HEK293 (cell line): Measurements from ENCODE around the gene GSTM4.

Source experiments
- BCL11A ChIP-seq: fragments of 450-650 bp; formaldehyde crosslinking; IDR thresholded peaks from 2 replicates; pipeline ENCODE4 v1.5.1; 2016; ENCODE audit warnings: low read depth, missing biosample characterization, missing genetic modification characterization
- HOXA7 ChIP-seq: sonication (generic); formaldehyde crosslinking; IDR thresholded peaks from 2 replicates; pipeline ENCODE4 v1.8.1; 2022; ENCODE audit warnings: missing genetic modification reagents, borderline replicate concordance
- HOXC10 ChIP-seq: sonication (generic); formaldehyde crosslinking; IDR thresholded peaks from 2 replicates; pipeline ENCODE4 v1.8.1; 2023; ENCODE audit warnings: mild to moderate bottlenecking, missing genetic modification reagents
- KLF10 ChIP-seq: fragments of 450-650 bp; IDR thresholded peaks from 2 replicates; pipeline ENCODE4 v1.5.1; 2018; ENCODE audit warnings: missing biosample characterization, mild to moderate bottlenecking, missing genetic modification characterization
- MYNN ChIP-seq: fragments of 450-650 bp; formaldehyde crosslinking; IDR thresholded peaks from 2 replicates; pipeline ENCODE4 v1.5.1; 2016; ENCODE audit warnings: missing biosample characterization, missing genetic modification characterization, borderline replicate concordance
- PRDM6 ChIP-seq: fragments of 450-650 bp; formaldehyde crosslinking; IDR thresholded peaks from 2 replicates; pipeline ENCODE4 v1.5.1; 2017; ENCODE audit warnings: missing biosample characterization, missing genetic modification characterization
- SP7 ChIP-seq: fragments of 450-650 bp; formaldehyde crosslinking; IDR thresholded peaks from 2 replicates; pipeline ENCODE4 v1.5.1; 2016; ENCODE audit warnings: missing biosample characterization, missing genetic modification characterization
- TCF7L2 ChIP-seq: IDR thresholded peaks from 2 replicates; pipeline ENCODE4 v1.6.1; 2011; ENCODE audit warnings: low read depth, mild to moderate bottlenecking, inconsistent platforms, low read length, moderate library complexity, borderline replicate concordance
- ZBTB10 ChIP-seq: fragments of 450-650 bp; formaldehyde crosslinking; IDR thresholded peaks from 2 replicates; pipeline ENCODE4 v1.5.1; 2016; ENCODE audit warnings: missing biosample characterization, missing genetic modification characterization
- ZBTB20 ChIP-seq: fragments of 450-650 bp; formaldehyde crosslinking; IDR thresholded peaks from 2 replicates; pipeline ENCODE4 v1.5.1; 2016; ENCODE audit warnings: missing biosample characterization, missing genetic modification characterization
- ZFHX2 ChIP-seq: fragments of 450-650 bp; formaldehyde crosslinking; conservative IDR thresholded peaks from 2 replicates; pipeline ENCODE4 v1.5.1; 2016; ENCODE audit warnings: missing biosample characterization, missing genetic modification characterization
- ZFP37 ChIP-seq: fragments of 450-650 bp; formaldehyde crosslinking; IDR thresholded peaks from 2 replicates; pipeline ENCODE4 v1.5.1; 2016; ENCODE audit warnings: missing biosample characterization, missing genetic modification characterization
- ZNF140 ChIP-seq: fragments of 450-650 bp; formaldehyde crosslinking; IDR thresholded peaks from 2 replicates; pipeline ENCODE4 v1.5.1; 2016; ENCODE audit warnings: missing biosample characterization, missing genetic modification characterization
- ZNF16 ChIP-seq: fragments of 450-650 bp; formaldehyde crosslinking; IDR thresholded peaks from 2 replicates; pipeline ENCODE4 v1.5.1; 2016; ENCODE audit warnings: low read depth, missing biosample characterization, missing genetic modification characterization
- ZNF175 ChIP-seq: fragments of 450-650 bp; formaldehyde crosslinking; IDR thresholded peaks from 2 replicates; pipeline ENCODE4 v1.5.1; 2016; ENCODE audit warnings: missing biosample characterization, missing genetic modification characterization
- ZNF214 ChIP-seq: fragments of 450-650 bp; formaldehyde crosslinking; IDR thresholded peaks from 2 replicates; pipeline ENCODE4 v1.5.1; 2017; ENCODE audit warnings: missing biosample characterization, mild to moderate bottlenecking, missing genetic modification characterization, borderline replicate concordance
- ZNF248 ChIP-seq: fragments of 450-650 bp; formaldehyde crosslinking; IDR thresholded peaks from 2 replicates; pipeline ENCODE4 v1.5.1; 2017; ENCODE audit warnings: missing biosample characterization, missing genetic modification characterization
- ZNF274 ChIP-seq, 2 experiments: fragments of 200-500 bp in 1 of 2; fragments of 450-650 bp in 1 of 2; sonication (Bioruptor generic) in 1 of 2; formaldehyde crosslinking in 1 of 2; IDR thresholded peaks; 2 replicates each; pipeline versions ENCODE4 v1.5.1 to v1.6.1; 2014 to 2016; ENCODE audit warnings: borderline replicate concordance in 1 of 2, inconsistent platforms in 1 of 2, low read length in 1 of 2, missing biosample characterization in 1 of 2, missing genetic modification characterization in 1 of 2
- ZNF335 ChIP-seq: fragments of 450-650 bp; formaldehyde crosslinking; conservative IDR thresholded peaks from 2 replicates; pipeline ENCODE4 v1.5.1; 2016; ENCODE audit warnings: missing biosample characterization, missing genetic modification characterization
- ZNF341 ChIP-seq: fragments of 450-650 bp; formaldehyde crosslinking; IDR thresholded peaks from 2 replicates; pipeline ENCODE4; 2016; ENCODE audit warnings: low read depth, missing biosample characterization, missing genetic modification characterization
- ZNF404 ChIP-seq: fragments of 450-650 bp; formaldehyde crosslinking; IDR thresholded peaks from 2 replicates; pipeline ENCODE4 v1.5.1; 2017; ENCODE audit warnings: missing biosample characterization, missing genetic modification characterization
- ZNF514 ChIP-seq: fragments of 450-650 bp; formaldehyde crosslinking; IDR thresholded peaks from 2 replicates; pipeline ENCODE4 v1.5.1; 2016; ENCODE audit warnings: missing biosample characterization, missing genetic modification characterization
- ZNF610 ChIP-seq: fragments of 450-650 bp; formaldehyde crosslinking; IDR thresholded peaks from 2 replicates; pipeline ENCODE4 v1.5.1; 2016; ENCODE audit warnings: missing biosample characterization, missing genetic modification characterization, borderline replicate concordance
- ZNF623 ChIP-seq: fragments of 450-650 bp; formaldehyde crosslinking; IDR thresholded peaks from 2 replicates; pipeline ENCODE4 v1.5.1; 2016; ENCODE audit warnings: missing biosample characterization, missing genetic modification characterization
- ZNF654 ChIP-seq: fragments of 450-650 bp; formaldehyde crosslinking; IDR thresholded peaks from 2 replicates; pipeline ENCODE4 v1.5.1; 2016; ENCODE audit warnings: low read depth, missing biosample characterization, missing genetic modification characterization
- ZNF670 ChIP-seq: fragments of 450-650 bp; formaldehyde crosslinking; IDR thresholded peaks from 2 replicates; pipeline ENCODE4 v1.5.1; 2016; ENCODE audit warnings: missing biosample characterization, missing genetic modification characterization, low read depth
- ZNF701 ChIP-seq: fragments of 450-650 bp; formaldehyde crosslinking; IDR thresholded peaks from 2 replicates; pipeline ENCODE4 v1.5.1; 2016; ENCODE audit warnings: missing biosample characterization, missing genetic modification characterization
- ZNF747 ChIP-seq: fragments of 450-650 bp; formaldehyde crosslinking; IDR thresholded peaks from 2 replicates; pipeline ENCODE4 v1.5.1; 2016; ENCODE audit warnings: missing biosample characterization, missing genetic modification characterization
- ZNF777 ChIP-seq: fragments of 450-650 bp; formaldehyde crosslinking; IDR thresholded peaks from 2 replicates; pipeline ENCODE4 v1.5.1; 2017; ENCODE audit warnings: missing biosample characterization, missing genetic modification characterization, borderline replicate concordance
- ZNF792 ChIP-seq: fragments of 450-650 bp; formaldehyde crosslinking; IDR thresholded peaks from 2 replicates; pipeline ENCODE4 v1.5.1; 2016; ENCODE audit warnings: missing biosample characterization, missing genetic modification characterization
- ZSCAN18 ChIP-seq: fragments of 450-650 bp; formaldehyde crosslinking; IDR thresholded peaks from 2 replicates; pipeline ENCODE4 v1.5.1; 2016; ENCODE audit warnings: missing biosample characterization, missing genetic modification characterization
- TF ChIP-seq, protein P1 (sequence below): fragments of 450-650 bp; formaldehyde crosslinking; IDR thresholded peaks from 2 replicates; pipeline ENCODE4 v1.5.1; 2016; ENCODE audit warnings: missing biosample characterization, missing genetic modification characterization
- TF ChIP-seq, protein P2 (sequence below): fragments of 450-650 bp; IDR thresholded peaks from 2 replicates; pipeline ENCODE4 v1.5.1; 2018; ENCODE audit warnings: missing biosample characterization, mild to moderate bottlenecking, missing genetic modification characterization

GSTM4 gene

DNA sequence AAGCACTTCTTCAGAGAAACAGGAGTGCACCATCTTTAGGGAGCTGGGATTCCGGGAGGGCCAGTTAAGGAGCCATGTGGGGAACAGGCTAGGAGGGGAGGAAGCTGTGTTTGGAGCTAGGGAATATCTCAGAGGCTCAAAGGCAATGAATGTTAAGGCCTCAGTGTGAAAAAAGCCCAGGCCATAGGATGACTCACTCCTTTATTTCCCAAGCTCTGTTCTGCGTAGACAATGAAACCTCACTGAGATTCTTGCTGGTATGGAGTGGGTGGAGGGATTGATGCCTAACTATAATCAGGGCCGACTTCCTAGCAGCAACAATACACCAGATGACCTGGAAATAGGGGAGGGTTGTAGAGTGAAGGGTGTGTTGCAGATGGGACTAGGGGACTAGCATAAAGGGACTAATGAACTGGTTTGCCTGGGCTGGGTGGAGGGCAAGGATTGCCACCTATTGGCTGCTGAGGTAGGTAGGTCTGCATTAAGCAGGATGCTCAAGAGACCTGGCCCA is 38.6 kb upstream of the GSTM4 start (continued):
- no peak for TF ChIP-seq HOXA7
- TF ChIP-seq ZFHX2 = peak; percentile 66
- no peak for TF ChIP-seq KLF10 (tag by site-specific recombination)
- no peak for TF ChIP-seq ZNF792
- peak; percentile 82 for TF ChIP-seq ZBTB20 (tag by site-specific recombination)
- TF ChIP-seq ZNF514 (tag by site-specific recombination) = no peak
- no peak for TF ChIP-seq ZNF623 (tag by site-specific recombination)
- TF ChIP-seq ZNF140 (tag by site-specific recombination) = no peak
- TF ChIP-seq ZSCAN18 (tag by site-specific recombination) = no peak
- TF ChIP-seq ZFP37 = 0 out of 2 replicates have a peak, but pooled peaks have one; percentile 36
- TF ChIP-seq, protein P1, sequence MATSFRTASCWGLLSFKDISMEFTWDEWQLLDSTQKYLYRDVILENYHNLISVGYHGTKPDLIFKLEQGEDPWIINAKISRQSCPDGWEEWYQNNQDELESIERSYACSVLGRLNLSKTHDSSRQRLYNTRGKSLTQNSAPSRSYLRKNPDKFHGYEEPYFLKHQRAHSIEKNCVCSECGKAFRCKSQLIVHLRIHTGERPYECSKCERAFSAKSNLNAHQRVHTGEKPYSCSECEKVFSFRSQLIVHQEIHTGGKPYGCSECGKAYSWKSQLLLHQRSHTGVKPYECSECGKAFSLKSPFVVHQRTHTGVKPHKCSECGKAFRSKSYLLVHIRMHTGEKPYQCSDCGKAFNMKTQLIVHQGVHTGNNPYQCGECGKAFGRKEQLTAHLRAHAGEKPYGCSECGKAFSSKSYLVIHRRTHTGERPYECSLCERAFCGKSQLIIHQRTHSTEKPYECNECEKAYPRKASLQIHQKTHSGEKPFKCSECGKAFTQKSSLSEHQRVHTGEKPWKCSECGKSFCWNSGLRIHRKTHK (tag by site-specific recombination) = no peak
- TF ChIP-seq ZNF341 (tag by site-specific recombination) = no peak
- peak; percentile 5; the same call in 1 of the 2 replicates for TF ChIP-seq ZNF654 (tag by site-specific recombination)
- TF ChIP-seq ZNF777 = no peak
- TF ChIP-seq SP7 (tag by site-specific recombination) = 0 out of 2 replicates have a peak, but pooled peaks have one; percentile 12
- TF ChIP-seq ZNF274 (IDR thresholded peaks at IDR 0.05; ENCODE audit: low read length) = no peak
- no peak for TF ChIP-seq ZNF274 (tag by site-specific recombination; IDR thresholded peaks at IDR 0.05; ENCODE audit: borderline replicate concordance)
- no peak for TF ChIP-seq MYNN (tag by site-specific recombination)
- no peak for TF ChIP-seq PRDM6 (tag by site-specific recombination)
- TF ChIP-seq HOXC10 (CRISPR knock-in tag) = no peak
- no peak for TF ChIP-seq ZNF175 (tag by site-specific recombination)
- no peak for TF ChIP-seq ZNF16 (tag by site-specific recombination)
- TF ChIP-seq ZNF670 (tag by site-specific recombination) = no peak
- no peak for TF ChIP-seq BCL11A (tag by site-specific recombination)
- no peak for TF ChIP-seq ZNF214 (tag by site-specific recombination)
- no peak for TF ChIP-seq ZNF248 (tag by site-specific recombination)
- TF ChIP-seq ZNF701 (tag by site-specific recombination) = no peak
- no peak for TF ChIP-seq ZNF404 (tag by site-specific recombination)
- TF ChIP-seq ZNF335 = peak; percentile 45; the same call in 1 of the 2 replicates
- no peak for TF ChIP-seq TCF7L2
- TF ChIP-seq, protein P2, sequence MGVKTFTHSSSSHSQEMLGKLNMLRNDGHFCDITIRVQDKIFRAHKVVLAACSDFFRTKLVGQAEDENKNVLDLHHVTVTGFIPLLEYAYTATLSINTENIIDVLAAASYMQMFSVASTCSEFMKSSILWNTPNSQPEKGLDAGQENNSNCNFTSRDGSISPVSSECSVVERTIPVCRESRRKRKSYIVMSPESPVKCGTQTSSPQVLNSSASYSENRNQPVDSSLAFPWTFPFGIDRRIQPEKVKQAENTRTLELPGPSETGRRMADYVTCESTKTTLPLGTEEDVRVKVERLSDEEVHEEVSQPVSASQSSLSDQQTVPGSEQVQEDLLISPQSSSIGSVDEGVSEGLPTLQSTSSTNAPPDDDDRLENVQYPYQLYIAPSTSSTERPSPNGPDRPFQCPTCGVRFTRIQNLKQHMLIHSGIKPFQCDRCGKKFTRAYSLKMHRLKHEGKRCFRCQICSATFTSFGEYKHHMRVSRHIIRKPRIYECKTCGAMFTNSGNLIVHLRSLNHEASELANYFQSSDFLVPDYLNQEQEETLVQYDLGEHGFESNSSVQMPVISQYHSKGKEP = no peak
- no peak for TF ChIP-seq ZNF610 (tag by site-specific recombination)
- TF ChIP-seq ZNF747 = no peak
- TF ChIP-seq ZBTB10 (tag by site-specific recombination) = no peak
